Vagina (tissue), 2 donors: ENCODE results near the gene EML4.

ENCODE experiments used
- CTCF ChIP-seq, 3 experiments: fragments of 450-650 bp in 2 of 3; fragments of 200-600 bp in 1 of 3; sonication (generic) in 1 of 3; IDR thresholded peaks; one replicate each; pipeline ENCODE4 v1.5.1; 2017 to 2019; ENCODE audit warnings: antibody characterized with exemption in 3 of 3, mild to moderate bottlenecking in 2 of 3, moderate library complexity in 2 of 3
- POLR2A ChIP-seq, 2 donors: fragments of 450-650 bp; IDR thresholded peaks; one replicate each; pipeline ENCODE4 v1.6.1; 2017; ENCODE audit warnings: antibody characterized with exemption in 2 of 2, mild to moderate bottlenecking in 2 of 2, moderate library complexity in 2 of 2

- no peak for TF ChIP-seq CTCF (IDR thresholded peaks at IDR 0.05)
- no peak for TF ChIP-seq POLR2A (IDR thresholded peaks at IDR 0.05)
Measured at GRCh38 chr2:42171396-42171980, 2.3 kb downstream of the EML4 start.
